Heart left ventricle (tissue), 13 donors: ENCODE results near the gene CDC14B.

Experiments used
- CTCF ChIP-seq, 12 donors: fragments of 200-600 bp; sonication (generic) in 4 of 12; IDR thresholded peaks; one replicate each; pipeline versions ENCODE4 v1.5.0 to v1.8.0; 2018 to 2022; ENCODE audit warnings: antibody characterized with exemption in 12 of 12, mild to moderate bottlenecking in 5 of 12
- POLR2A ChIP-seq, 2 donors: fragments of 450-650 bp; IDR thresholded peaks; one replicate each; pipeline ENCODE4 v1.6.1; 2017; ENCODE audit warnings: antibody characterized with exemption in 2 of 2, mild to moderate bottlenecking in 2 of 2, moderate library complexity in 2 of 2
- donor health status: ischemic (EF 13 %, LVEDD 7.1; RV severe dilation, severe dysfunction).
- donor health status: DM: no; HTN: yes; CAD: no.
- donor health status: DM: no; HTN: no; CAD: no.
- donor health status: ischemic (EF 25% LVEDD 6.9; RV normal size, moderate dysfunction).
- donor health status: ischemic (EF 25% LVEDD 5.7; RV mildly dilated, moderate dysfunction).
- donor health status: ischemic (EF 35%, LVEDD 5.7; RV mildly dilated, moderate dysfunction).
- donor health status: nonischemic (EF 11% LVEDD 7.7; RV severe dilation, severe dysfunction).
- donor health status: DM: yes; HTN: yes; CAD: no.
- donor health status: PGD.
- donor health status: ischemic (EF 29% LVEDD 5.4; RV normal size, mild dysfunction).
- donor health status: nonischemic (EF 23%, LVEDD 6.1; RV moderate dilation, normal function).

GRCh38 chr9:96559339-96559943 lies 60.2 kb downstream of the CDC14B start:
- TF ChIP-seq CTCF (IDR thresholded peaks at IDR 0.05), result no peak
- no peak for TF ChIP-seq POLR2A (IDR thresholded peaks at IDR 0.05)
